ENCODE measurements around the gene FLYWCH2.
A peak's percentile ranks its signal among the peaks of the same experiment; 100 is the strongest.

The FLYWCH2 gene, protein sequence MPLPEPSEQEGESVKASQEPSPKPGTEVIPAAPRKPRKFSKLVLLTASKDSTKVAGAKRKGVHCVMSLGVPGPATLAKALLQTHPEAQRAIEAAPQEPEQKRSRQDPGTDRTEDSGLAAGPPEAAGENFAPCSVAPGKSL

GRCh38 chr16:2882650-2883457, at the start of gene FLYWCH2:
Gene FLYWCH2 (plus strand): TSS chr16:2883215. CDS start chr16:2896450, 13,235 bp downstream.
- peak; percentile 93 to 96 for DNase-seq

GRCh38 chr16:2833776-2834175, 49.2 kb upstream of the FLYWCH2 start:
- DNase-seq = no peak

GRCh38 chr16:2834968-2835367, 48.0 kb upstream of the FLYWCH2 start:
- DNase-seq = no peak

- DNase-seq = no peak
These were observed 47.1 kb upstream of the FLYWCH2 start for GRCh38 chr16:2835638-2836493.

DNA sequence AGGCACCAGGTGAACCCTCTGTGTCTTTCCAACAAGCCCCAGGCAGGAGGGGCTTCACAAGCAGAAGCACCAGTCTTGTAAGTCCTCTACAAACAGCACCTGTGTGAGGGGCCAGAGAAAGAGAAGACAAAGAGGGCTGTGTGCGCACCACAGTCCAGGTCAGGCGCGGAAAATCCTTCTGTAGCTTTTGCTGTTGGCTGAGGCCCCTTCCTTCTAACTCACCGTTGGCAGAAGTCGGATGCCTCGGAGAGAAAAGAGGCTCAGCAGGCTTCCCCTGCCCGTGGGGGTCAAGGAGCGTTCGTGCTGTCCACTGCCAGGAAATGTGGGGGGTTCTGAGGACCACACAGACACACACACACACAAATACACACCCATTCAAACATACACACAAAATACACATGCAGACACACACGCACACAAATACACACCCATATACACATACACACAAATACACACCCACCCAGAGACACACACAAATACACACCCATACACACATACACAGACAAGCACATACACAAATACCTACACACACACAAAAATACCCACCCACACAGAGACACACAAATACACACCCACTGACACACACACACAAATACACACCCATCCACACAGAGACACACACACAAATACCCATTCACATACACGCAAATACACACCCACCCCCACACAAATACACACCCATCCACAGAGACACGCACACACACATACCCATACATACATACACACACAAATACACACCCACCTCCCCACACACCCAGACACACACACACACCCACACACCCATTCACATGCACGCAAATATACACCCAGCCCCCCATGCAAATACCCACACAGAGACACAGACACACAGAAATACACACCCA, 46.1 kb upstream of the FLYWCH2 start:
- DNase-seq = no peak

DNA sequence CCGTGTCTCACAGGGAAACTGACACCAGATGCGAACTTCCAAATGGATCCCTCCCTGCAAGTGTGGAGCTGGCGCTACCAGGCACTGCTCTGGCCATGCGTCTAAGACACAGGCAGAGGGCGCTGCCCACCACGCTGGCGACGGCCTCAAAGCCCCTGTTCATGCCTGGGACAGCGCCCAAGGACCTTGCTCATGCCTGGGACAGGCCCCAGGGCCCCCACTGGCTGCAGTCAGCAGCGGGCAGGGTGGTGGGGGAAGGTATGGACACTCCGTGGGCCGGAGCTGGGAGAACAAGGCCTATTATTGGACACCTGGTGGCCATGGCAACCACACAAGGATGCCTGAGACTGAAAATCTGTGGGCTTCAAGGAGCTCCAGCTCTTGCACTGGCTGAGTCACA, 44.1 kb upstream of the FLYWCH2 start:
- peak; percentile 51 to 59 for DNase-seq

DNA sequence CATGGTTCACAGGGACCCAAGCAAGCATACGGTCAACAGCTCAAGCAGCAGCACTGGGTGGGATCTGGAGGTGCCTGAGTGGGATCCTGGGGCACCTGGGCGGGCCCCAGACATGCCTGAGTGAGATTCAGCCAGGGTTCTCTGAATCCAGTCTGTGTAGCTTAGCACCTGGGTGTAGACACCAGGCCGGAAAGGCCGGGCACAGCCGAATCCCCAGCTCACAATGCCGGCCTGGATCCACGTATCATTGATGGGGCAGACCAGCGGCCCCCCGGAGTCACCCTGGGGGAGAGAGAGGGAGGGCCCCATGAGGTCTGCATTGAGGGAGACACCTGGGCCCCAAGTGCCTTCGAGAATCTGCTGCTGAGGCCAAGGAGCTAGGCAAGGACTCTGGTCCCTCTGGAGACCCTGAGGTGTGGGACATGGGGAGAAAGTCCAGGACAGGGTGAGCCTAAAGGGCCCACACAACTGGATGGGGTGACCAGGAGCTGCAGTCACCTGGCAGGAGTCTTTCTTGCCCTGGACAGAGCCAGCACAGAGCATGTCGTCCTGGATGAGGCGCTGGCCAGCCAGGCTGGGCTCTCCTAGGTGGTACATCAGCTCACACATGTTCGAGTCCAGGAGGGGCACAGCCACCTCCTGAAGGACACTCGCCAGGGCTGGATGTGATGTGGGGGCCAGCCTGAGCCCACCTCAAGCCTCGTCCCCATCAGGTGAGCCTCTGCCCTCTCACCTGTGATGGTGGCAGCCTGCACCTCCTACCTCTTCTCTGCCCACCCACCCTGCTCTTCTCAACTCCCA, 43.2 kb upstream of the FLYWCH2 start:
- DNase-seq = no peak

GRCh38 chr16:2840914-2841313, 42.1 kb upstream of the FLYWCH2 start:
- DNase-seq = no peak

DNA sequence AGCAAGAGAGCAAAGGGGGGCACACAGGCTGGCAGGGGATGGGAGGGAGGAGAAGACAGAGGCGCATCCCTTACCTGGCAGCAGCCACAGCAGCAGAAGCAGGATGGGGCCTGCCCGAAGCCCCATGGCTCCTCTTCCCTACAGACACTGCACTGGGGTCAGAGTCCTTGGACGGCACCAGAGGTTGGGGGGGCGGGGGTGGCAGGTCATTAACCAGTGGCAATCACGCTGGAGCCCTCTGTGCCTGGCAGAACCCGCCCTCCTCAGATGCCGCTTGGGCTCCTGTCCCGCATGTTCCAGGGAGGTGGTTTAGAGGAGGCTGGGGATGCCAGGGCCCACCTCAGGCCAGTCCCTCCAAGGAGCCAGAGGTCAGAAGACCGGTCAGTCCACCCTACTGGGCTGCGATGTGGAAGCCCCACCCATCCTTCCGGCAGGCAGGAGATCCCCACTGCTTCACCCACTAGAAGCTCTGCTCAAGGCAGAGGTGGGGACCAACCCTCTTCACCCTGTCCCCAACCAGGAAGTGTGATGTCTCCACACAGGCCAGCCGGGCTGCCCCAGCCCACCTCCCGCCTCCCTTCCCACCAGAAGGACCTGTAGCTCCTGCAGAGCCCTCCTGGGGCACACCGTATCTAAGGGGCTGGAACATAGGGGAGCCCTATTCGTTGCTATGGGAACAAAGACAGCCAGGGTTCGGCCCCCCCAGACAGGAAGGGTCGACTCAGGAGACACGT, 41.2 kb upstream of the FLYWCH2 start:
- DNase-seq = no peak

GRCh38 chr16:2842340-2843000, 40.5 kb upstream of the FLYWCH2 start:
- DNase-seq = peak in 1 of 2 experiments; percentile 39

DNA sequence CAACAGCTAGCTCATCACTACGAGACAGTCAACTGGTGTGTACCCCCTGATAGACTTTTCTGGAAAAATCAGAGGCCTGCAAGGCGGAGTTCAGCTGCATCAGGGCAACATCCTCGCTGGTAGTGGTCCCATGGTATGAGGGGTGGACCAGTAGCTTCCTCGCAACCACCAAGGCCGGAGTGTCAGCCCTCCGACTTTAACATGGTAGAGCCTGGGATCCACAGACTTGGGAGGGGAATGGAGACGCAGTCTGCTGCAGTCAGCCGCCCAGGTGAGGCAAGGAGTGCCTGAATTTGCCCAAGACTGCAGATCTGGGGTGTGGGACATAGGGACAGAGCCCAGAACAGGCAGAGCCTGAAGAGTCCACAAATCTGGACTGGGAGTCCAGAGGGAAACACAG, 39.5 kb upstream of the FLYWCH2 start:
- no peak for DNase-seq

- DNase-seq = no peak
These were observed 37.9 kb upstream of the FLYWCH2 start for GRCh38 chr16:2845116-2845515.

DNA sequence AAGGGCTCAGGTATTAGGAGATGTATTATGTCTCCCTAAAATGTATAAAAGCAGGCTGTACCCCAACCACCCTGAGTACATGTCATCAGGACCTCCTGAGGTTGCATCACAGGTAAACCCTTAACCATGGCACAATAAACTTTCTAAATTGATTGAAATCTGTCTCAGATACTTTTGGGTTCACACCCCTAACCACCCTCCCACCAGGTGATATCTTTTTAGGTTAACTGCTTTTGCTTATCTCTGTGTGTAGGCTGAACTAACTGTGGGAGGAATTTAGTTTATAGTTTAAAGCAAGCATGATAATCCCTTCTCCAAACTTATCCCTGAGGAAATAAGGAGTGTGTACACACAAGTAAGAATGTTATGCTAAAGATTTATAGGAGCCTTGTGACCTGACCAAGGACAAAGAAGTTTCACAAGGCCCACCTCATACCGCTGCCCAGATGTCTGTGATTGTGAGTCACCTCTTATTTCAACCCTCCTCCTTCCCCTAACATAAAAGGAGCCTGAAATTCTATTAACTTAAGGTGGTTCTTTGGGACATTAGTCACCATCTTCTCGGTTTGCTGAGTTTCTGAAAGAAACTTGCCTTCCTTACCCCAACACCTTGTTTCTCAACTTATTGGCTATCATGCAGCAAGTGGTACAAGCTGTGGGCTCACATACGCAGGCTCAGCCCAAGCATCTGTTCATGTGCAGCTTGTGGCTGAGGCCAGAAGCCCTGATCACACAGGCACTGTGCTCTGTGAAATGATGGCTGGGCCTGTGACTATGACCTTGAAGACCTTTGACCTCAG, 36.3 kb upstream of the FLYWCH2 start:
- no peak for DNase-seq

DNA sequence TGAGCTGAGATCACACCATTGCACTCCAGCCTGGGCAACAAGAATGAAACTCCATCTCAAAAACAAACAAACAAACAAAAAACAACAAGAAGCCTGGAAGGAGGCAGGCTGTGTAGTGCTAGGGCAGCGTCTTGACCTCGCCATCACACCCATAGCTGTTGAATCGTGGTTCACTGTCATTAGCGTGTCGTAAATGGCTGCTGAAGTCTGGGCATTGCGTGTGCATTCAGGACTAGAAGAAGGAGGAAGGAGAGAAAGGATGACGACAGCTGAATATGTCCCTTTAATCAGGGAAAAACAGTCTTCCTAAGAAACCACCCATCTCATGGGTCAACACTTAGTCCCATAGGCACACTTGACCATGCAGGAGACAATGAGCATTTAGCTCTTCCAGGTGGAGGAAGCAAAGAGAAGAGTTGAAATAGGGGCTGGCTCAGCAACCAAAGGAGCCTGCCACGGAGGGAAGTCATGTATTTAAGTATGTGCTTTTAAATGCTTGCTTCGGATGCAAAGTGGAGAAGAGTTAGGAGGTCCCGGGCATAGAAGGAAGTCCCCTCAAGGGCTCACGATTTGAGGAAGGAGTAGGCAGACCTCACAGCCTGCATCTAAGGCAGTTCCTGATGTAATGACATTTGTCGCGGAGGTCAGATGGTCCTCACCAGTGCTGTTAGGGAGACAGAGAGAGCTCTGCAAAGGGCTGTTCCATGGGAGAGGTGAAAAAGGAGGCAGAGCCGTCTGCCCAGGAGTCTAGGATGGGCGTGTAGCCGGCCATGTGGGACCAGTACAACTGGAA, 33.9 kb upstream of the FLYWCH2 start:
- no peak for DNase-seq

DNA sequence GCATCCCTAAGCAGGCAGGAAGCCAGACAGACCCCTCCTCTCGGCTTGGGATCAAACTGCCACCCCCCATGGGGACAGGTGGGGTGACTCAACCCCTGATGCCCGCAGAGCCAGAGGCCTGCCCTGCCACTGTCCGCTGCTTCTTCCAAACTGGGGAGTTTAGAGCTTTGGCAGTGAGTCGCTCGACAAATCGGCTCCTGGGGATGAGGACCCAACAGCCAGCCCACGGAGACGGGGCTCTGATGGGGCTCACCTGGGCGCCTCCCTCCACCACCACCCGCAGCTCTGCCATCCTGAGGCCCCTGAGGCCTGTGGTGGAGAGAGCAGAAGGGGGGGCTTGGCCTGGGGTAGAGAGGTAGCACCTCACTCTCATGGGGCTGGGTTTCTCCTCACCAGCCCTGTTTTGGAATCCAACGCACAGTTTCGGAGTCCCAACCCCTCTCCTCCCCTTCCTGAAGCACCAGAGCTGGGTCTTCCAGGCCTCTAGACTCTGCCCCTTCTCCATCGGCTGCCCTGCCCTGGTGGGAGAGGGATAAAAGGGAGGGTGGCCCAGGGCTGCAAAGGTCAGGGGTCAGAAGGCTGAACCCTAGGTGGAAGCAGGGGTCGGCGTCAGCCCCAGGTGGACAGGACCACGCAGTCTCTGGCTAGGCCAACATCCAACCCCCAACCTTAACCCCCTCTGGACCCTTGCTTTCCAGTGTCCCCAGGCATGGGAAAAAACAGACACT, 30.8 kb upstream of the FLYWCH2 start:
- DNase-seq = no peak

DNA sequence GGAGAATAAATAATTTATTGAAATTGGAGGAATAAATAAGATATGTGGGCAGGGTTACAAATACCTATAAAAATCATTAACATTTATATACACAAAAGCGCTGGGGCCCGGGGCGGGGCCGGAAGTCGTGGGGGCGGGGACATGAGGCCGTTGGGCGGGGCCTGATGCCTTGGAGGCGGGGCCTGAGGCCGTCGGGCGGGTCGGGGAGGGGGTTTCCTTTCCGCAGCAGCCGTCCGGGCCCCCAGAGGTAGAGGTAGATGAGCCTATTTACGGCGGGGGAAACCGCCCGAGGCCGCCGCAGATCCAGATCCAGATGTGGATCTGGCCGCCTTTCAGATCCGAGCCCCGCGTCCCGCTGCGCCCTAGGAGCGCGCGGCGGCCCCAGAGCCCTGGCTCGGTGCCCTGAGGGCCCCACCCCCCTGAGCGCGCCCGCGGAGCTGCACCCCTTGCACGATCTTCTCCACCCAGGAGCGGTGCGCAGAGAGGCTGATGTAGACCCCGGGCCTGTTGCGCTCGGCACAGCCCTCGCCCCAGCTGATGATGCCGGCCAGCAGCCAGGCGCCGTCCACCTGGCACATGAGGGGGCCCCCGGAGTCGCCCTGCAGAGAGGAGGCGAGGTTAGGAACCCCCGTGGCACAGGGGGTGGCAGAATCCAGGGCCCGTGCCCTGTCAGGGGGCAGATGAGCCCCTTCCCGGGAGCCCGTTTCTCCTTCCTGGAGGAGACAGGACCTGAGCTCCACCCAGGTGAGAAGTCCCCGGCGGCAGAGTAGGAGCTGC, 30.1 kb upstream of the FLYWCH2 start:
- DNase-seq = no peak

DNA sequence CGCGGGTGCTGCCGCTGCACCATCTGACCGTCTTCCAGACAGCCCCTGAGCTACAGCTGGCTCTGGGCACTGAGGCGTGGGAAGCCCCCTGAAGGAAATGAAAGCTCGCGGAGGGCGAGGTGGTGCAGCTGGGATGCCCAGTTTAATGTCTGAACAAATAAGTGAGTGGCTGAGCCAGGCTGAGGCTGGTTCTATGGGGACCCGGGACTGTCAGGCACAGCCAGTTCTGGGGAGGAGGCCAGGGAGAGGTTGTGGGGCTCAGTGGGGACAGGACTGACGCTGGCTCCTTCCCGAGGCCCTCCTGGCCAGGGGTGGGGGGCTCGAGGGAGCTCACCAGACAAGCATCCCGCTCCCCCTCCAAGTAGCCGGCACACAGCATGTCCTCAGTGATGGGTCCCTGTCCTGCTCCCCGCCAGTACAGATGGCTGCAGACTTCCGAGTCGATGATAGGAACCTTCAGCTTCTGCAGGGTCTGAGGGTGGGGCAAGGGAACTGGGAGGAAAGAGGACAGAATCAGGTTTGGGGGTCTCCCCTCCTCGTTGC, 29.4 kb upstream of the FLYWCH2 start:
- no peak for DNase-seq

All from SHP77 (cell line).